ENCODE results near the gene LRBA.

The LRBA gene

GRCh38 chr4:150943818-150944217 lies 71.3 kb downstream of the LRBA start:
- no peaks in the 10 kb centered on the region; the same call in 1 of the 2 replicates for H3K9me2 ChIP-seq (replicated peaks; ENCODE audit: insufficient read depth, low read length)
- no peaks in the 10 kb centered on the region for H3F3A ChIP-seq (ENCODE audit: insufficient read depth, low read length)
- peaks cover 64% of the 10 kb centered on the region for H3K79me2 ChIP-seq (ENCODE audit: low read length)
- H3K4me3 ChIP-seq (ENCODE audit: low read length): no peak overlapping the region
- H3K27me3 ChIP-seq (replicated peaks; ENCODE audit: insufficient read depth, low read length): no peaks in the 10 kb centered on the region
- DNase-seq: no peak
- 0 out of 2 replicates have a peak, but pooled peaks cover 4% of the 10 kb centered on the region for H4K20me1 ChIP-seq (ENCODE audit: insufficient read depth, low read length)
- no peak for TF ChIP-seq EZH2 (optimal IDR thresholded peaks at IDR 0.05; ENCODE audit: low read depth, low read length)
- no peak for TF ChIP-seq CTCF (IDR thresholded peaks at IDR 0.05; ENCODE audit: low read length)
- no peak for TF ChIP-seq EZH2phosphoT487 (IDR thresholded peaks at IDR 0.05; ENCODE audit: low read length)
- no peak overlapping the region for H2AFZ ChIP-seq (ENCODE audit: low read length)
- H3K4me2 ChIP-seq (ENCODE audit: low read depth, low read length): no peak overlapping the region
- no peak overlapping the region for H3K9ac ChIP-seq (ENCODE audit: low read length)
- H3K4me1 ChIP-seq (ENCODE audit: low read length): peaks cover 10% of the 10 kb centered on the region; the same call in 1 of the 2 replicates
- H3K9me3 ChIP-seq (replicated peaks; ENCODE audit: insufficient read depth, low read length): no peaks in the 10 kb centered on the region
- no peak overlapping the region for H3K27ac ChIP-seq (ENCODE audit: low read length)
- H3K36me3 ChIP-seq (replicated peaks; ENCODE audit: insufficient read depth, low read length): no peaks in the 10 kb centered on the region

GRCh38 chr4:150943126-150943525 lies 72.0 kb downstream of the LRBA start:
- no peak for DNase-seq
- peaks cover 10% of the 10 kb centered on the region; the same call in 1 of the 2 replicates for H3K4me1 ChIP-seq (ENCODE audit: low read length)
- H3K36me3 ChIP-seq (replicated peaks; ENCODE audit: insufficient read depth, low read length): no peaks in the 10 kb centered on the region
- H3K9me3 ChIP-seq (replicated peaks; ENCODE audit: insufficient read depth, low read length): no peaks in the 10 kb centered on the region
- H4K20me1 ChIP-seq (ENCODE audit: insufficient read depth, low read length): 0 out of 2 replicates have a peak, but pooled peaks cover 4% of the 10 kb centered on the region
- TF ChIP-seq EZH2phosphoT487 (IDR thresholded peaks at IDR 0.05; ENCODE audit: low read length) (no peak), EZH2 (optimal IDR thresholded peaks at IDR 0.05; ENCODE audit: low read depth, low read length) (no peak), CTCF (IDR thresholded peaks at IDR 0.05; ENCODE audit: low read length) (no peak)
- no peaks in the 10 kb centered on the region; the same call in 1 of the 2 replicates for H3K9me2 ChIP-seq (replicated peaks; ENCODE audit: insufficient read depth, low read length)
- no peak overlapping the region for H3K4me2 ChIP-seq (ENCODE audit: low read depth, low read length)
- H3K79me2 ChIP-seq (ENCODE audit: low read length): peaks cover 58% of the 10 kb centered on the region
- H2AFZ ChIP-seq (ENCODE audit: low read length): no peak overlapping the region
- no peak overlapping the region for H3K9ac ChIP-seq (ENCODE audit: low read length)
- H3K4me3 ChIP-seq (ENCODE audit: low read length): no peak overlapping the region
- H3F3A ChIP-seq (ENCODE audit: insufficient read depth, low read length): no peaks in the 10 kb centered on the region
- no peaks in the 10 kb centered on the region for H3K27me3 ChIP-seq (replicated peaks; ENCODE audit: insufficient read depth, low read length)
- no peak overlapping the region for H3K27ac ChIP-seq (ENCODE audit: low read length)

- no peak overlapping the region for H3K27ac ChIP-seq (ENCODE audit: low read length)
- no peaks in the 10 kb centered on the region for H3F3A ChIP-seq (ENCODE audit: insufficient read depth, low read length)
- peaks cover 52% of the 10 kb centered on the region for H3K79me2 ChIP-seq (ENCODE audit: low read length)
- no peaks in the 10 kb centered on the region for H3K9me3 ChIP-seq (replicated peaks; ENCODE audit: insufficient read depth, low read length)
- H3K36me3 ChIP-seq (replicated peaks; ENCODE audit: insufficient read depth, low read length): no peaks in the 10 kb centered on the region
- H2AFZ ChIP-seq (ENCODE audit: low read length): no peak overlapping the region
- no peaks in the 10 kb centered on the region; the same call in 1 of the 2 replicates for H3K9me2 ChIP-seq (replicated peaks; ENCODE audit: insufficient read depth, low read length)
- H3K27me3 ChIP-seq (replicated peaks; ENCODE audit: insufficient read depth, low read length): no peaks in the 10 kb centered on the region
- H3K4me3 ChIP-seq (ENCODE audit: low read length): no peak overlapping the region
- 0 out of 2 replicates have a peak, but pooled peaks cover 2% of the 10 kb centered on the region for H4K20me1 ChIP-seq (ENCODE audit: insufficient read depth, low read length)
- TF ChIP-seq CTCF (IDR thresholded peaks at IDR 0.05; ENCODE audit: low read length) (no peak), EZH2 (optimal IDR thresholded peaks at IDR 0.05; ENCODE audit: low read depth, low read length) (no peak), EZH2phosphoT487 (IDR thresholded peaks at IDR 0.05; ENCODE audit: low read length) (no peak)
- DNase-seq: no peak
- no peak overlapping the region for H3K9ac ChIP-seq (ENCODE audit: low read length)
- H3K4me2 ChIP-seq (ENCODE audit: low read depth, low read length): no peak overlapping the region
- H3K4me1 ChIP-seq (ENCODE audit: low read length): peaks cover 10% of the 10 kb centered on the region; the same call in 1 of the 2 replicates
Measured at GRCh38 chr4:150942539-150942938, 72.5 kb downstream of the LRBA start.

All from MM.1S (cell line).